Endothelial cell of umbilical vein (primary cell): ENCODE results near the gene APCDD1. TPM values are rescaled to one million over a fixed set of nuclear protein-coding genes. Genes with fewer than 3 reads are reported as not detected.
A peak's percentile ranks its signal among the peaks of the same experiment; 100 is the strongest.

Experiments used
- BruUV-seq: library from RNA; stranded (reverse); fragments of 400-500 nt; replicated peaks from 2 replicates; lab custom pipeline; 2021; lab: Mats Ljungman, UMichigan
- CTCF ChIA-PET: fragments of 300-600, 350-600 bp; sonication (Branson Sonifier 250); formaldehyde crosslinking; loops from one replicate; lab custom pipeline; 2021; ENCODE audit warnings: antibody characterized with exemption, inconsistent platforms; lab: Charles Lee
- POLR2A ChIA-PET: fragments of 300-600, 350-600 bp; sonication (Branson Sonifier 250); formaldehyde crosslinking; loops from one replicate; lab custom pipeline; 2021; ENCODE audit warnings: antibody characterized with exemption, inconsistent platforms; lab: Charles Lee
- DNase-seq: peaks from one replicate; pipeline ENCODE4 v3.0.0-alpha.2; 2011; ENCODE audit warnings: low read depth, low spot score
- FAIRE-seq: peaks from 2 replicates; lab custom pipeline; 2011; peaks lifted over from hg19 to GRCh38; lab: Jason Lieb, UNC
- H2AFZ ChIP-seq: 2 replicates; pipeline ENCODE4 v1.6.0; 2012; ENCODE audit warnings: low read depth, low read length, control low read depth, inconsistent platforms
- H3K27ac ChIP-seq: 2 replicates; pipeline ENCODE4 v1.5.1; 2011; ENCODE audit warnings: low read depth, mild to moderate bottlenecking, control low read depth, low read length, moderate library complexity; ENCODE audit not compliant: insufficient read depth
- H3K27me3 ChIP-seq, 2 experiments: 2 replicates each; pipeline versions ENCODE4 v1.6.0 to v1.6.1; 2011; ENCODE audit warnings: low read length in 2 of 2, mixed read lengths in 1 of 2; ENCODE audit not compliant: control insufficient read depth in 2 of 2, insufficient read depth in 2 of 2
- H3K36me3 ChIP-seq, 2 experiments: 2 replicates in 1 of 2; 3 replicates in 1 of 2; pipeline ENCODE4 v1.5.1; 2011; ENCODE audit warnings: low read length in 2 of 2, mild to moderate bottlenecking in 1 of 2, moderate library complexity in 1 of 2; ENCODE audit not compliant: control insufficient read depth in 2 of 2, insufficient read depth in 2 of 2; ENCODE audit errors: extremely low read depth in 1 of 2
- H3K4me1 ChIP-seq: 3 replicates; pipeline ENCODE4 v1.5.1; 2011; ENCODE audit warnings: mild to moderate bottlenecking, low read length; ENCODE audit not compliant: control insufficient read depth, insufficient read depth; ENCODE audit errors: extremely low read depth
- H3K4me2 ChIP-seq: 2 replicates; pipeline ENCODE4 v1.6.1; 2011; ENCODE audit warnings: low read length, control low read depth, mixed read lengths; ENCODE audit not compliant: insufficient read depth
- H3K4me3 ChIP-seq, 3 experiments: fragments of 200-600 bp in 1 of 3; sonication (generic), shearing (Covaris generic) in 1 of 3; replicated peaks in 1 of 3; 2 replicates each; pipeline ENCODE4 v1.5.1; 2011 to 2016; ENCODE audit warnings: control low read depth in 3 of 3, low read length in 3 of 3, mild to moderate bottlenecking in 2 of 3, inconsistent platforms in 1 of 3, low read depth in 1 of 3, moderate library complexity in 1 of 3; ENCODE audit not compliant: insufficient read depth in 1 of 3
- H3K79me2 ChIP-seq: 2 replicates; pipeline ENCODE4 v1.6.0; 2012; ENCODE audit warnings: low read length, inconsistent platforms; ENCODE audit not compliant: control insufficient read depth, insufficient read depth
- H3K9ac ChIP-seq: replicated peaks from 2 replicates; pipeline ENCODE3; 2011; ENCODE audit warnings: low read length, control low read depth; ENCODE audit not compliant: insufficient read depth; ENCODE audit errors: extremely low read depth
- H3K9me1 ChIP-seq: replicated peaks from 3 replicates; pipeline ENCODE4 v1.6.0; 2011; ENCODE audit warnings: mild to moderate bottlenecking, low read length; ENCODE audit not compliant: control insufficient read depth, insufficient read depth; ENCODE audit errors: extremely low read depth
- H3K9me3 ChIP-seq: replicated peaks from 2 replicates; pipeline ENCODE4 v1.5.1; 2012; ENCODE audit warnings: low read length, inconsistent platforms; ENCODE audit not compliant: control insufficient read depth, insufficient read depth
- H4K20me1 ChIP-seq: replicated peaks from 2 replicates; pipeline ENCODE3; 2011; ENCODE audit warnings: mild to moderate bottlenecking, low read length; ENCODE audit not compliant: control insufficient read depth, insufficient read depth; ENCODE audit errors: extremely low read depth
- CTCF ChIP-seq, 2 donors: IDR thresholded peaks; 1 replicate in 1 of 2; 2 replicates in 1 of 2; pipeline ENCODE4 v1.5.1; 2011; ENCODE audit warnings: low read length in 2 of 2, mild to moderate bottlenecking in 2 of 2, moderate library complexity in 2 of 2, control low read depth in 1 of 2, inconsistent platforms in 1 of 2, low read depth in 1 of 2; ENCODE audit not compliant: insufficient read depth in 1 of 2; ENCODE audit errors: extremely low read depth in 1 of 2
- EZH2 ChIP-seq: IDR thresholded peaks from 2 replicates; pipeline ENCODE4 v1.6.1; 2012; ENCODE audit warnings: borderline replicate concordance, low read depth, mild to moderate bottlenecking, moderate library complexity, low read length, inconsistent platforms; ENCODE audit not compliant: severe bottlenecking
- FOS ChIP-seq: IDR thresholded peaks from 2 replicates; pipeline ENCODE4 v1.6.1; 2011; ENCODE audit warnings: mild to moderate bottlenecking, low read length, moderate library complexity, borderline replicate concordance; ENCODE audit not compliant: insufficient read depth
- GATA2 ChIP-seq: IDR thresholded peaks from 2 replicates; pipeline ENCODE4 v1.7.0; 2011; ENCODE audit warnings: low read depth, mild to moderate bottlenecking, moderate library complexity, mixed read lengths, low read length; ENCODE audit not compliant: insufficient read length, insufficient read depth
- JUN ChIP-seq: IDR thresholded peaks from 2 replicates; pipeline ENCODE4 v1.6.1; 2011; ENCODE audit warnings: borderline replicate concordance, low read depth; ENCODE audit not compliant: insufficient read length, insufficient read depth
- MYC ChIP-seq: IDR thresholded peaks from one replicate; pipeline ENCODE4 v1.6.1; 2011; ENCODE audit warnings: mild to moderate bottlenecking, low read depth, low read length
- POLR2A ChIP-seq: IDR thresholded peaks from 2 replicates; pipeline ENCODE4 v1.6.1; 2012; ENCODE audit warnings: low read depth, mild to moderate bottlenecking, control low read depth, low read length
- POLR2AphosphoS5 ChIP-seq: IDR thresholded peaks from 2 replicates; pipeline ENCODE4 v1.6.1; 2012; ENCODE audit warnings: low read depth, mild to moderate bottlenecking, control low read depth, low read length, moderate library complexity; ENCODE audit not compliant: insufficient read depth
- dilution Hi-C: fragments of 300-500 bp; cut with MboI; formaldehyde crosslinking; loops from one replicate; pipeline ENCODE4 v1.15.0; 2019; ENCODE audit warnings: low sequenced_read_pairs; ENCODE audit not compliant: extremely low pct_ligation_motif_present
- intact Hi-C: fragments of 100-400 bp; cut with micrococcal nuclease; formaldehyde crosslinking; loops from one replicate; pipeline ENCODE4 v1.10.0; 2022
- polyA plus RNA-seq, 4 experiments: library from polyadenylated mRNA; depleted of rRNA in 3 of 4; stranded (reverse) in 3 of 4; unstranded in 1 of 4; fragments of >200 nt; gene quantifications; 2 replicates each; pipeline versions ENCODE4 v1.2.1 to v1.2.3, GENCODE V29; 2011 to 2012; ENCODE audit warnings: missing spikeins in 1 of 4
- total RNA-seq: library from RNA; stranded (reverse); gene quantifications from 2 replicates; pipeline ENCODE4 v1.2.3, GENCODE V29; 2021
- TF ChIP-seq, protein P1 (sequence below): IDR thresholded peaks from 2 replicates; pipeline ENCODE4 v1.6.1; 2011; ENCODE audit not compliant: insufficient read depth, insufficient read length

APCDD1 gene
- total and polyA plus RNA-seq, 2 donors (not counting 3 experiments of a cell fraction or from before 2014, with no cell fraction given), result 0.95 to 1.4 TPM

- no peak overlapping the region for H3K9ac ChIP-seq
- TF ChIP-seq MYC (no peak), JUN (no peak), POLR2AphosphoS5 (no peak)
- H3K9me3 ChIP-seq, result no peaks in the 10 kb centered on the region
These were observed 70.3 kb downstream of the APCDD1 start for GRCh38 chr18:10524507-10525370.

GRCh38 chr18:10525371-10525691 lies 70.9 kb downstream of the APCDD1 start:
- no TSS peak for BruUV-seq
- TF ChIP-seq GATA2 (no peak), CTCF (IDR thresholded peaks at IDR 0.05; ENCODE audit: extremely low read depth in 1 of 2, insufficient read depth in 1 of 2, low read depth in 1 of 2, low read length in 2 of 2) (no peak), FOS (no peak), MYC (no peak), POLR2A (no peak), EZH2 (no peak), POLR2AphosphoS5 (no peak), JUN (no peak)
- TF ChIP-seq, protein P1, sequence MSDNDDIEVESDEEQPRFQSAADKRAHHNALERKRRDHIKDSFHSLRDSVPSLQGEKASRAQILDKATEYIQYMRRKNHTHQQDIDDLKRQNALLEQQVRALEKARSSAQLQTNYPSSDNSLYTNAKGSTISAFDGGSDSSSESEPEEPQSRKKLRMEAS, result no peak

More at GRCh38 chr18:10524507-10525370, 70.3 kb downstream of the APCDD1 start:
- DNase-seq, result no peak
- no peak overlapping the region for H3K4me2 ChIP-seq
- BruUV-seq, result no TSS peak
- dilution Hi-C loops, result loop anchor here (25.0 kb wide), 1 partner anchor 537 kb away; no protein-coding TSS in a partner anchor
- H4K20me1 ChIP-seq, result no peaks in the 10 kb centered on the region
- H3K79me2 ChIP-seq, result peaks cover 33% of the 10 kb centered on the region
- intact Hi-C loops, result loop anchor here (10.0 kb wide), 2 partner anchors 250 to 910 kb away; partner anchors contain the start of gene PPP4R1
- peak overlapping the region; percentile 43 for H2AFZ ChIP-seq
- no peak overlapping the region for H3K4me3 ChIP-seq
- POLR2A ChIA-PET, result no interaction called here
- H3K36me3 ChIP-seq, result no peaks in the 10 kb centered on the region
- peaks cover 7% of the 10 kb centered on the region for H3K4me1 ChIP-seq
- peaks cover 10 to 12% of the 10 kb centered on the region in 2 experiments for H3K27me3 ChIP-seq
- CTCF ChIA-PET, result interaction anchor here (0.8 to 1.4 kb wide), 5 partner anchors 10 to 554 kb away, joined by 3 to 5 read pairs (median 4); no protein-coding TSS in a partner anchor
- no peak for FAIRE-seq
- H3K9me1 ChIP-seq, result no peaks in the 10 kb centered on the region
- H3K27ac ChIP-seq, result no peak overlapping the region

More at GRCh38 chr18:10525371-10525691, 70.9 kb downstream of the APCDD1 start:
- Histone ChIP-seq H3K27ac (no peak overlapping the region), H3K4me3 (peak overlapping the region in 2 of 3 experiments; percentile 94 to 98), H3K36me3 (no peaks in the 10 kb centered on the region), H3K9me1 (no peaks in the 10 kb centered on the region), H3K9me3 (no peaks in the 10 kb centered on the region), H3K4me1 (peaks cover 7% of the 10 kb centered on the region), H3K79me2 (peaks cover 39% of the 10 kb centered on the region), H3K4me2 (peak overlapping the region; percentile 78), H3K9ac (no peak overlapping the region), H4K20me1 (peaks cover 2% of the 10 kb centered on the region), H3K27me3 (peaks cover 10 to 11% of the 10 kb centered on the region in 2 experiments), H2AFZ (peak overlapping the region; percentile 43)
- intact Hi-C loops (loop anchor here (10.0 kb wide), 2 partner anchors 251 to 911 kb away; partner anchors contain the start of gene PPP4R1), dilution Hi-C loops (no loop called here)
- FAIRE-seq (no peak), DNase-seq (no peak)
- POLR2A ChIA-PET, result interaction anchor here (0.9 kb wide), 1 partner anchor 10 kb away, joined by 6 read pairs; no protein-coding TSS in a partner anchor
- CTCF ChIA-PET, result interaction anchor here (0.6 to 1.4 kb wide), 8 partner anchors 9 to 1916 kb away, joined by 3 to 5 read pairs (median 3); partner anchors contain the start of gene RAB12
